Ammon's horn (tissue), 1 donor: ENCODE measurements around the gene OR52I2.

Experiments
- DNase-seq: peaks from one replicate; pipeline ENCODE4 v3.0.0-alpha.2; 2016; ENCODE audit warnings: low spot score

Gene OR52I2

DNA sequence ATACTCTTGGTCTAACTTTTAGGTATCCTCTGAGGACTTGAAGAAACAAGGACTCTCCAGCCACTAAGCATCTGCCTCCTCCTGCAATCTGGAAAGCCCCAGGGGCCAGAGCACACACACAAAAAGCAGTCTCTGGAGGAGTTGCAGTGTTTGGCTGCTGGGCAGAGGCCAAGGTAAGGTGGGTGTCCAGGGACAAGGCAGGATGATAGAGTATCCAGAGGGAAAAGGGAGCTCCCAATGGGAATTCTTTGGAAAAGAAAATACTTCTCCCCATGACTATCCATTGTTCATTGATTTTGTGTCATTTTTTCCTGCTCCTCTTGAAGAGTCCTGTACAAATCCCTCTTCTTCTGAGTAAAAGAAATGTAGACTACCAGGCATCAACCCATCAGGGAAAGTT is at the start of gene OR52I2:
Gene OR52I2 (plus strand): TSS at position 301 of the 400 bp plus-strand sequence.
- no peak for DNase-seq

DNA sequence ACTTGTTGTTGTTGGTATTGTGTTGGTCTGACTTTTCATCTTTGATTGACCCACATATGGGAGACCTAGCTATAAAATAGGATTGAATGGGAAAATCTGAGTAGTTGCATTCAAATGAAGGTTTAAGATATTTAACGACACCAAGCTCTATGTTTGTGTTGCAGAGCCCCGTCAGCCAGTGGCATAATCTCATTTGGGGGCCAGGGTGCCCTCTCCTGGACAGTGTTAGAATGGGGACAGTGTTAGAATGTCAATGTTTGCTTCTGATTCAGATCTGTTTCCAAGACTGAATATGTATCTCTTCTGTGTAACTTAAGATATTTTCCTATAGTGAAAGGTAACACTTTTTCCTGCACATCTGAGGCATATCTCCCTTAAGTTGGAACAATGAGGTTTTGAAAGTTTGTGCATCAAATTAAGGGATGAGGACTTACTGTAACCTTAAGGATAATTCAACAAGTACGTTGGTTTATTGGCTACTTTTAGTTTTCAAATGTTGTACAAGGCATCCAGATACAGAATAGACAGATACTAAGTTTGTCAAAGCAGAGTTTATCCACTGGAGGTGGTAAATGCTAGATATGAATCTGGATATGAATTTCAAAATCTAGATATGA is 41.8 kb upstream of the OR52I2 start:
- peak; percentile 59 for DNase-seq

DNA sequence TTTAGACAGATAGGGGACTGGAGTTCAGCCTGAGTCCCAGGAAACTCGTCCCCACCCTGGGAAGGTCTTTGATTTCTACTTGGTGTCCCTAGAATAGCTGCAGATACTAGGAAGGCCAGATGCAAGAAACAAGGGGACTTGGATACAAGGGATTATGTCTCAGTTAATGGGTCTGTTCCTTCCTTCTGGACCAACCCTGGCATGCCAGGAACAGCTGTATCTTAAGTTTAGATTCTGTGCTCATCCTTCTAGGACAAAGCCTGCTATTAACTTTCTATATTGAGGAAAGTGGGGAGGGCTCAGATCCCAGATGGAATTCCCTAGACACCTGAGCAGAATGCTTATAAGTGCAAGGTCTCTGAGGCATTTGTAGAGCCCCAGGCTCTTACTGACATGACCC is 40.5 kb upstream of the OR52I2 start:
- no peak for DNase-seq

DNA sequence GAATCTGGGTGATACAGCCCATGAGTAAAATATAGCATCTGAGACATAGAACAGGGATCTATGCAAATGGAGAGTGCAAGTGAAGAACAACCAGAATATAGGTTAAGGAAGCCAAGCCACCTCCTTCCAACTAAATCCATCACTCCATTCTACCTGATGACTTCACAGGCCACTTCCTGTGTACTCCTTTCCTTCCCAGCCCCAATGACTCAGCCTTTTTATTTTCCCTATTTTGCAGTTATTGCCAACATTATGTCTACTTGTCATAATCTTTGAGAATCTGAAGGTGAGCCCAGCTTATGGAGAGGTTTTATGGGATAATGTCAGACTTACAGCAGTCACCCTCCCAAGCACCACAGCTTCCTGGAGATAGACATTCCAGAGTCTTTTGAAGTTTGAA is 38.0 kb upstream of the OR52I2 start:
- no peak for DNase-seq

DNA sequence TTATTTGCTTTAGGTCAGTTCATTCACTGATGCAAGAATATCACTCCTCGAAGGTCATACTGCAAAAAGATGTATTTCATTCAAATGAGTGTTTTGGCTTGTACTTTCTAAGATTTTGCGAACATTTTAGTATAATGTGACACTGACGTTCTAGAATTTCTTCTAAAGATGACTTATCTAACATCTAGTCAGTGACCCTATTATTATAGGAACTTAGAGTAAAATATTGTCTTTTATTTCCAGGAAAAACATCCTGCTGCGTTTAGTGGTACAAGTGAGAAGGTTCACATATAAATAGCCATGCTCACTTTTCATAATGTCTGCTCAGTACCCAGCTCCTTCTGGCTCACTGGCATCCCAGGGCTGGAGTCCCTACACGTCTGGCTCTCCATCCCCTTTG is 36.7 kb upstream of the OR52I2 start, which contains the start of gene OR52M1:
Gene OR52M1 (plus strand): TSS at position 301 of the 400 bp plus-strand sequence. CDS start 0 bp downstream, at position 301.
- DNase-seq, result no peak

DNA sequence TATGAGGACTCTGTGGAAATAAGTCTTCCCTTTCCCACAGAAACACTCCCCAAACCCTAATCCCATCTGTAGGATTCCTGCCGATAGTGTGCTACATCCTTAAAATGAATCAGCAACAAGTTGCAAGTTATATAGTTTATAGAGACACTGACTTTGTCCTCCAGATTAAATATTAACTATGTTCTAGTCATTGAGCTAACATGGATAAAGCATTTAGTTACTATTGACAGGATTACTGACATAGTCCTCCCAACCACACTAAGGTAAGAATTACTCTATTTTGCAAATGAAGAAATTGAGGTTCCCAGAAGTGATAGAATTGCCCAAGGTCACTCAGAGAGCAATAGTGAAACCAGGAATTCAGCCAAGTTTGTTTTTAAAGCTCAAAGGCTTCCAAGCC is 34.7 kb upstream of the OR52I2 start:
- DNase-seq, result no peak

DNA sequence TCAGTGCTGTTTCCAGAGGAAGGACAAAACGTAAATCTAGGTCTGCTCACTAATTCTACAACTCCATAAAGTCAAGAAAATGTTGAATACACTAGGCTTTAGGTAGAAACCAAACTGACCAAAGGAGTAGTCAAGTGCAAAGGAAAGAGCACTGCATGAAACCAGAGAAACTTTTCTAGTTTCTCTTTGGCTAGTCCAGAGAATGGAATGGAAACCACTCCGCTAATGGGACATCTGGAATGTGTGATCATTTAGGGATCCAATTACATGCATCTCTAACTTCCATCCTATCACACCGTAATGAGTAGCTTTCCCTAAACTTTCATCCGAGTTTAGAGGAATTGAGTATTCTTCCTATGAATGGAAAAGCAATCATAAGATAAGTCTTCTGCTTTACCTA is 34.1 kb upstream of the OR52I2 start:
- DNase-seq, result no peak

DNA sequence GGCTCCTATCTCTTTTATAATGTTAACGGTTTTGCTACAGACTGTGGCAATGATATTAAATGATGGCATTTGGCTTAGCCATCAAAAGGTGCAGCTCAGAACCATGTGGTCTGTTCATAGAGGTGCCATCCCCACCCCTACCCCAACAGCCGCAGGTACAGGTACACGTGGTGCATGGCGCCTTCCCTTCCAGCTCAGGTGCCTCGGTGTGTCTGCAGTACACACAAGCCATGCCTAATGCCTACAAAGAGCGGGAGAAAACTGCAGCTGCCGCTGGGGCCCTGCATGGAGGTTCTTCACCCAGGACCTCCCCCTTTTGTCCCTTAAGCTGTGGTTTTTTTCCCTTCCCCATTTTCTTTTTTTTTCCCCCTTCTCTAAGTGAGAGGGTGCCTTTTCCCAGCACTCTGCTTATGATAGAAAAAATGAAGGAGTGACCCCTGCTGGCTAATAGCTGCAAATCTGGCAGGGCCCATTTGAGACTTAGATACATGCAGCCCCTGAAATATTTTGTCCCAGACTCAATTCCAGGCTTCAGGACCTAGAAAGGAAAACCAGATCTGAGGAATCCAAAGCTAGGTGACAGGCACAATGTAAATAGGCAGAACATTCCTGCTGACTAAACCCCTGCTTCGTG is 30.1 kb upstream of the OR52I2 start:
- DNase-seq, result no peak

DNA sequence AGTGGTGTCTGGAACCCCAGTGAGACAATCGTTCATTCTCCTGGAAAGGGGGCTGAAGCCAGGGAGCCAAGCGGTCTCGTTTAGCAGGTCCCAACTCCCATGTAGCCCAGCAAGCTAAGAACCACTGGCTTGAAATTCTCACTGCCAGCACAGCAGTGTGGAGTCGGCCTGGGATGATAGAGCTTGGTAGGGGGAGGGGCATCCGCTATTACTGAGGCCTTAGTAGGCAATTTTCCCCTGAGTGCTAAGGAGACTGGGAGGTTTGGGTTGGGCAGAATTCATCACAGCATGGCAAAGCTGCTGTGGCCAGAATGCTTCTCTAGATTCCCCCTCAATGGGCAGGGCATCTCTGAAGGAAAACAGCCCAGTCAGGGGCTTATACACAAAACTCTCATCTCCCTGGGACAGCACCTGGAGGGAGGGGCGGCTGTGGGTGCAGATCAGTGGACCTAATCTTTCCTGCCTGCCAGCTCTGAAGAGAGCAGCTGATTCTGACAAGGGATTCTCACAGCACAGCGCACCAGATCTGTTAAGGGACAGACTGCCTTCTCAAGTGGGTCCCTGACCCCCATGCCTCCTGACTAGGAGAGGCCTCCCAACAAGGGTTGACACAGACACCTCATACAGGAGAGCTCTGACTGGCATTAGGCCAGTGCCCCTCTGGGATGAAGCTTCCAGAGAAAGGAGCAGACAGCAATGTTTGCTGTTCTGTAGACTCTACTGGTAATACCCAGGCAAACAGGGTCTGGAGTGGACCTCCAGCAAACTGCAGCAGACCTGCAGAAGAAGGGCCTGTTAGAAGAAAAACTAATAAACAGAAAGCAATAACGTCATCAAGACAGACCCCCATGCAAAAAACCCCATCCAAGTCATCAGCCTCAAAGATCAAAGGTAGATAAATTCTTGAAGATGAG is 21.8 kb upstream of the OR52I2 start:
- no peak for DNase-seq

DNA sequence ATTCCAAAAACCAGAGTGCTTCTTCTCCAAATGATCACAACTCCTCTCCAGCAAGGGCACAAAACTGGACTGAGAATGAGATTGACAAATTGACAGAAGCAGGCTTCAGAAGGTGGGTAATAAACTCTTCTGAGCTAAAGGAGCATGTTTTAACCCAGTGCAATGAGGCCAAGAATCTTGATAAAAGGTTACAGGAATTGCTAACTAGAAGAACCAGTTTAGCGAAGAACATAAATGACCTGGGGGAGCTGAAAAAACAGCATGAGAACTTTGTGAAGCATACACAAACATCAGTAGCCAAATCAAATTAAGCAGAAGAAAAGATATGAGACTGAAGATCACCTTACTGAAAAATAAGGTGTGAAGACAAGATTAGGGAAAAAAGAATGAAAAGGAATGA is 21.1 kb upstream of the OR52I2 start:
- DNase-seq, result no peak

DNA sequence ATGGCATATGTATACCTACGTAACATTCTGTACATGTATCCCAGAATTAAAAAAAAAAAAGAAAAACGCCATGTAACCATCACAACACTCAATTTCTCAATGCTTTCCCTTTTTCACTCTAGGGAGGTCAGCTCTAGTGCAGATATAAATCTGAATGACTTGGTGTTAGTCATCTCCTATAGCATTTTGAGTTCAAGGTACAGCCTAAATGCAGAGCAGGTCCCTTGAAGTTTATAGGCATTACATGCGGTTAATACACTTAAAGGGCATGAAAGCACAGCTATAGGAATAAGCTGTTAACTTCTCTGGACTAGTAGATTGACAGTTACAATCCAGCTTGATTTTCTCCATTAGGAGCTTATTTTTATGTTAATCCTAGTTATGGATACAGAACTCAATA is 16.2 kb upstream of the OR52I2 start:
- no peak for DNase-seq

DNA sequence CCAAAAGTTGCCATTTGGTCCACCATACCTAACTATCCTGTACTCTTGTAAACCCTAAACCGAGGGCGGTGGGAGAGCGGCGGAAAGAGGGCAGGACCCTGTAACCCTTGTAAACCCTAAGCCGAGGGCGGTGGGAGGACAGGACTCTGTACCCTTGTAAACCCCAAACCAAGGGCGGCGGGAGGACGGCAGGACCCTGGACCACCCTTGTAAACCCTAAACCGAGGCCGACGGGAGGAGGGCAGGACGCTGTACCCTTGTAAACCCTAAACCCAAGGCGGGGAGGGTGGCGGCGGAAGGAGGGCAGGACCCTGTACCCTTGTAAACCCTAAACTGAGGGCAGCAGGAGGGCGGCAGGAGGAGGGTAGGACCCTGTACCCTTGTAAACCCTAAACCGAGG is 12.5 kb upstream of the OR52I2 start:
- DNase-seq, result no peak

DNA sequence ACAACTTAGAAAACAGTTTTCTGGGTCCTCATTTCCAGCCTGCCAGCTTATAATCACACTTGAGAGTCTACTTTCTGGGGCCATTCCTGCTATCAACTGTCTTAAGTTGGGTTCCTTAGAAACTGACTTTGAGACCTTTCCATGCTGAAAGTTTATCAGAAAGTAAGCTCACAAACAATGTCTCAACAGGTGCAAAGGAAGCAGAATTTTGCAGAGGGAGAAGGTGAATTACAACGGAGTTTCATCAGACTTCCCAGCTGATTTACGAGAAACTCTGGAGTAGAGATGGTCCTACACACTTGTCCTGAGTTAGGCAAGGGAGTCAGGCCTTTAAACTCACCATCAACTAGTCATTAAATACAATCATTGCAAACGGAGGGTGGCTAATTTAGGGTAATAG is 4.7 kb upstream of the OR52I2 start:
- DNase-seq, result no peak

DNA sequence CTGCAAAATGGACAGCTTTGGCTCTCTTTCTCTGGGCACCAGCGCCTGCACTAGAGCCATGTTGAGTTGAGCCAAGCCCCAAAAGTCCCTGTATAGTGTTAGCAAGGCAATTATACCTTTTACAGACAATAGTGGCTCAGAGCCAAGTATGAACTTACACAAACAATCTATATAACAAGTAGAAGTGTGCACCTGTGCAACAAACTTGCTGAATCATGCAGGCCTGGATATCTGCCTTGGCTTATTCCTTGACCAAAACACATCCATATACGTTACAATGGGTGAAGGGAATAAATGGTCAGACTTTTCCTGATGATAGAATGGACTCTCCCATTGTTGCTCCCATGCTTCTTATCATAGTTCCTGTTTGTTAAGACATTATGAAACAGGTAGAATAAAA is 3.8 kb upstream of the OR52I2 start:
- no peak for DNase-seq

DNA sequence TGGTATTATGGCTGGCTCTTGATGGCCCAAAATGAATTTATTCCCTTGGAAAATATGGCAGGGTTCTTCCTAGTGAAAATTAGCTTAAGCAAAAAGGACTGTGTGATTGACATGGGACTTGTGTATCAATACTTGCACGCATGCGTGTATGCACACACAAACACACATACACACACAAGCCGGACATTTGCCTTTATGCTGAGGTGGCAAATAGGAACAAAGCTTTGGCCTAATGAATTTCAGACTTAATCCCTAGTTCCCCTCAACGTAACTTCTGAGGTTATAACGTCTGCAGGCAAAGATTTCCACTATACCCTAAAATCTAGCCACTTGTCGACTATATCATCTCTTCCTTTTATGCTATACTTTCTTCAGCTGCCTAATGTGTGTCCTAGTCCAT is 2.9 kb upstream of the OR52I2 start:
- DNase-seq, result no peak

DNA sequence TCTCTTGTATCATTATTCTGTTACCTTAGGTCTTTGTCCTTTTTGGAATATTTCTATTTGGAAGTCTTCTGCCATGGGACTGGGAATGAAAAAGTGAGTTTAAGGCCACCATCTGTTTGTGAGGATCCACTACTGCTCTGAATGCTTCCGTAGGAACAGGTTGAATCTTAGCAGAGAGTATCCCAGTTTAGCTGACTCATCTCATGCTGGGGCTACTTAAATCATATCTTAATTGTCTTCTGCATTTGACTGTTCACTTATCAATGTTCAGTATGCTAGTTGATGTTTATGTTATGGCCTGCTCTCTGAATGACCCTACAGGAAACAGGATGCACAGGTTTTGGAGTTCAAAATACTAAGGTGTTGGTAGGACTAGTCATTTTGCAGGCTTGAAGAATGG is 1.4 kb upstream of the OR52I2 start:
- DNase-seq, result no peak

DNA sequence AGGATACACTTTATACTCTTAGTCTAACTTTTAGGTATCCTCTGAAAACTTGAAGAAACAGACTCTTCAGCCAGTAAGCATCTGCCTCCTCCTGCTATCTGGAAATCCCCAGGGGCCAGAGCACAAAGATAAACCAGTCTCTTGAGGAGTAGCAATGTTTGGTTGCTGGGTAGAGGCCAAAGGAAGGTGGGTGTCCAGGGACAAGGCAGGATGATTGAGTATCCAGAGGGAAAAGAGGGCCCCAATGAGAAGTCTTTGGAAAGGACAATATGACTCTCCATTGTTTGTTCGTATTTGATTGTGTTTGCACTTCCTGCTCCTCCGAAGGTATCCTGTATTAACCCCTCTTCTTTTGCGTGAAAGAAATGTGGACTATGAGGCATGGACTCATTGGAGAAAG is 7.5 kb downstream of the OR52I2 start:
- DNase-seq, result no peak

DNA sequence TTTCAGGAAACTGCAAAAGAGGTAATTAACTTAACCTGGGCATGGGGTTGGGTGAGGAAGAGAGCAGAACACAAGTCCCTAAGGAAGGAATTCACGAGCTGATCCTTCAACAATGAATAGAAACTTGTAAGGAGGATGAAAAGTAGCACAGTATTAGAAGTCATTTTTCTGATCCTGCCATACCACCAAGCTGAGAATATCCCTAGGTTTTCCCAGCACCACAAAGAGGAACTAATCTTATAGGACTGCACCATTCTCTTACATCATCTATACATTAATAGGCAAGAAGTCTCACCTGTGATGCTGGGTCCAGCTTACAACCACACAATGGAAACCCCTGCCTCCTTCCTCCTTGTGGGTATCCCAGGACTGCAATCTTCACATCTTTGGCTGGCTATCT is 12.2 kb downstream of the OR52I2 start, which contains the start of gene OR52I1:
Gene OR52I1 (plus strand): TSS at position 301 of the 400 bp plus-strand sequence. CDS start 0 bp downstream, at position 301.
- no peak for DNase-seq

DNA sequence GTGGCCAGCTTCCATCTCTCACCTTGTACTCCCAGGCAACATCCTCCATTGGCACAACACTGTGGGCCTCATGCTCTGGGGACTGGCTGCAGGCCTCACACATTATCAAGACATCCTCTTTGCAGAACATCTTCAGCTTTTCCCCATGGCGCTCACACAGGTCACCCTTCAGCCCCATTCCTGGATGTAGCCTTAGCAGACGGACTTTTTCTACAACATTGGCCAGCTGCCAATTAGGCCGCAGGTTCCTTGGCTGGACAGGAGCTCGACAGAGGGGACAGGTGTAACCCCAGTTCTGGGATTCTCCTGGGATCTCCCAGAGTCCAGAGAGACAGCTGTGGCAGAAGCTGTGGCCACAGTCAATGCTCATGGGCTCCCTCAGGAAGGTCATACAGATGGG is 23.5 kb downstream of the OR52I2 start:
- no peak for DNase-seq

DNA sequence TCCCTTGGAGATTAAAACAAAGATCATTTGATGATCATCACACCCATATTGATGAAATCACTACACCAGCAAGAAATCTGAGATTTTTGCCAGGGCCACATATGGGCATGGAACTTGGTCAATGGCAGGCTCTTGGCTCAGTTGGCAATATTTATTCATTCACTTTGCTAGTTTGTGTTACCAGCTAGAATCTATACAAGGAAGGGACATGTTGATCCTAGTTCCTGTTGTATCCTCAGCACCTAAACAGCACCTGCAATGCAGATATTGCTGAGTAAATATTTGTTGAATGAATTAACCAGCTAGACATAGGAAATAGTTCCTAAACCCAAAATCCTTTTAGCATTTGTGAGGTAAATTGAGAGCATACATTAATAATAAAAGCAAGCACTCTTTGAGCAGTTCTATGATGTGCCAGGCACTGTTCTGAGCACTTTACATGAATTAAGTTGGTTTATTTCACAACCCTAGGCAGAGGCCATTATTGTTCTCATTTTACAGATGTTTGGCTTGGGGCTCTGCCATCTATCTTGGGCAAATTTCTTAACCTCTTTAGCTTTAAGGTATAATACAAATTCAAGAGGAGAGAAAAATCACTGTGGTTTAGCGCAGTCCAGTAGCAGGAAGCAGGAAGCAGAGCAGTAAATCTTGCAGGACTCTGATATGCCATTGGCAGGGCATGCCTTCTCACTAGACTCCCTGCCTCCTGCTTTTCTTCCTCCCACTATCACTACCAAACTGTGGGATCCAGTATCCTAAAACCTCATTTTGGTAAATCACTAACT is 24.9 kb downstream of the OR52I2 start:
- DNase-seq, result no peak

DNA sequence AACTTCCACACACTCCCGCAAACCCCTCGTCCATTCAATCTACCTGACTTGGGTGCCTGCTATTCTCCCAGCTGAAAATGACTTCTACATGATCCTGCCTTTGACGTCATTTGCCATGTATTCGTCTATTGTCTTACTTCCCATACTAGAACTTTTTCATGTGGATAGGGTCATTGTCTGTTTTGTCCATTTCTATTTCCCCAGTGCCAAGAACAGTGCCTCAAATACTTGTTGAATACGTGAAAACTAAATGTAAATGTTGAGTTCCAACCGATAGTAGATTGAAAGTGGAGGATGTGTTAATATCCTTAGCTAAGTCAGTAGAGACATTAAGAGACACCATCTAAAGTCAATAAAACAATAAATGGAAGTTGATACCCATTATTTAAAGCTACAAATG is 25.6 kb downstream of the OR52I2 start:
- no peak for DNase-seq
